Right lobe of liver (tissue), 6 donors: ENCODE data around the gene JMJD8. TPM values are rescaled to one million over a fixed set of nuclear protein-coding genes. Genes with fewer than 3 reads are reported as not detected.

Source experiments
- ATAC-seq, 4 donors: fragments of 200-7000 bp; cut with Tn5 transposase; one replicate each; pipeline ENCODE4 v1.9.1; 2020; ENCODE audit warnings: mild to moderate bottlenecking in 4 of 4, moderate library complexity in 4 of 4
- DNase-seq, 3 donors: peaks; one replicate each; pipeline ENCODE4 v3.0.0-alpha.2; 2020
- H3K27ac ChIP-seq, 3 donors: fragments of 200-600 bp; one replicate each; pipeline ENCODE4 v1.8.0; 2022
- H3K27me3 ChIP-seq, 2 donors: fragments of 200-600 bp; one replicate each; pipeline ENCODE4 v1.8.0; 2022
- H3K36me3 ChIP-seq, 4 donors: fragments of 200-600 bp; sonication (generic) in 1 of 4; one replicate each; pipeline versions ENCODE4 v1.5.1 to v1.8.0; 2017 to 2022; ENCODE audit warnings: control low read depth in 1 of 4
- H3K4me1 ChIP-seq, 4 donors: fragments of 200-600 bp; sonication (generic) in 1 of 4; one replicate each; pipeline versions ENCODE4 v1.5.1 to v1.8.0; 2017 to 2022; ENCODE audit warnings: control low read depth in 1 of 4
- H3K4me3 ChIP-seq, 3 donors: fragments of 200-600 bp; one replicate each; pipeline ENCODE4 v1.8.0; 2022
- H3K9me3 ChIP-seq, 4 donors: fragments of 200-600 bp; sonication (generic) in 1 of 4; one replicate each; pipeline versions ENCODE4 v1.5.1 to v1.8.0; 2017 to 2022; ENCODE audit warnings: control low read depth in 1 of 4
- POLR2A ChIP-seq: fragments of 450-650 bp; IDR thresholded peaks from one replicate; pipeline ENCODE4 v1.6.1; 2017; ENCODE audit warnings: antibody characterized with exemption, mild to moderate bottlenecking
- WGBS: methylation state at CpG from one replicate; pipeline ENCODE4 v1.1.6; 2018; ENCODE audit warnings: low coverage, low lambda C conversion rate; ENCODE audit not compliant: insufficient coverage; ENCODE audit errors: missing lambda C conversion rate; 5-methylcytosine and 5-hydroxymethylcytosine counted together
- intact Hi-C, 2 donors: fragments of 100-400 bp; cut with DNase I; formaldehyde crosslinking; loops; one replicate each; pipeline versions ENCODE4 v1.11.2 to v1.14.1; 2022
- total RNA-seq, 6 experiments: library from RNA; depleted of rRNA in 2 of 6; stranded (reverse); fragments of >200 nt in 2 of 6; fragmentation: NEBNext Ultra II Directional in 3 of 6; extraction: Animal tissue kit (Norgen Biotek cat#: 25700) in 3 of 6; gene quantifications; one replicate each; pipeline versions ENCODE4 v1.1.0 to v1.2.4, GENCODE V29; 2016 to 2023
- TF ChIP-seq, protein P1 (sequence below), 4 donors: fragments of 200-600 bp in 3 of 4; fragments of 450-650 bp in 1 of 4; IDR thresholded peaks; one replicate each; pipeline versions ENCODE4 v1.5.1 to v1.8.0; 2016 to 2022; ENCODE audit warnings: antibody characterized with exemption in 4 of 4, mild to moderate bottlenecking in 2 of 4
- donor health status: DM: no; HTN: yes; CAD: no.
- donor health status: DM: no; HTN: no; CAD: no.
- donor health status: DM: no; HTN: no; CAD: no.
- donor health status: DM: no; HTN: yes; CAD: no.
- donor health status: DM: no; HTN: yes; CAD: no.

JMJD8 gene
- total RNA-seq, 6 experiments from 2014 or later: 26.9 to 68.1 (median 36.9) TPM

DNA sequence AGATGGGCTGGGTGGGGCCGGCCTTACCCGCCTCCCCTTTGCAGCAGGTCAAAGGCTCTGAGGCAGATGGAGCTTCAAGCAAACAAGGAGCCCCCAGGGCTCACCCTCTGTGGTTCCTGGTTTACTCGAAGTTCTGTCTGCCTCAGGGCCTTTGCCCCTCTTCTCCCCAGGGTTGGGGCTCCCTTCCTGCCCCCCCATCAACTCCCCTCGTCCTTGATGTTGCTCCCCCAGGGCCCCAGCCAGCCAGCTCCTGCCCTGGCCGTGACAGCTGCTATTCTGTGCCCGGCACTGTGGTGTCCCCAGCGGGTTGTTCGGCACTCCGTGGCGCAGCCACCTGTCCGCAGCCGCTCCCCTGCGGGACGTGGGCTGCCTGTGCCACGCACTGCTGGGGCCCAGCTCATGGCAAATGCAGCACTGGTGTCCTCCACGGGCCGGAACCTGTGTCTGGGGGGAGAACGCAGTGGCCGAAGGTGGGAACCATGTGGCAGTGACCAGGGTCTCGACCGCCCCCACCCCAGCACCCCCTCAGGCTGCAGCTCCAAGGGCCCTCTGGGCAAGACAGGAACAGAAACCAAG is 26.5 kb upstream of the JMJD8 start:
- Histone ChIP-seq H3K4me1 (peaks cover 0 to 9% (median 0%) of the 10 kb centered on the region in 4 donors), H3K9me3 (no peaks in the 10 kb centered on the region), H3K27me3 (no peaks in the 10 kb centered on the region), H3K4me3 (no peak overlapping the region), H3K27ac (no peak overlapping the region), H3K36me3 (no peaks in the 10 kb centered on the region)
- no peak for TF ChIP-seq POLR2A
- TF ChIP-seq, protein P1, sequence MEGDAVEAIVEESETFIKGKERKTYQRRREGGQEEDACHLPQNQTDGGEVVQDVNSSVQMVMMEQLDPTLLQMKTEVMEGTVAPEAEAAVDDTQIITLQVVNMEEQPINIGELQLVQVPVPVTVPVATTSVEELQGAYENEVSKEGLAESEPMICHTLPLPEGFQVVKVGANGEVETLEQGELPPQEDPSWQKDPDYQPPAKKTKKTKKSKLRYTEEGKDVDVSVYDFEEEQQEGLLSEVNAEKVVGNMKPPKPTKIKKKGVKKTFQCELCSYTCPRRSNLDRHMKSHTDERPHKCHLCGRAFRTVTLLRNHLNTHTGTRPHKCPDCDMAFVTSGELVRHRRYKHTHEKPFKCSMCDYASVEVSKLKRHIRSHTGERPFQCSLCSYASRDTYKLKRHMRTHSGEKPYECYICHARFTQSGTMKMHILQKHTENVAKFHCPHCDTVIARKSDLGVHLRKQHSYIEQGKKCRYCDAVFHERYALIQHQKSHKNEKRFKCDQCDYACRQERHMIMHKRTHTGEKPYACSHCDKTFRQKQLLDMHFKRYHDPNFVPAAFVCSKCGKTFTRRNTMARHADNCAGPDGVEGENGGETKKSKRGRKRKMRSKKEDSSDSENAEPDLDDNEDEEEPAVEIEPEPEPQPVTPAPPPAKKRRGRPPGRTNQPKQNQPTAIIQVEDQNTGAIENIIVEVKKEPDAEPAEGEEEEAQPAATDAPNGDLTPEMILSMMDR (IDR thresholded peaks at IDR 0.05): no peak
- DNase-seq (no peak), ATAC-seq (no peak)
- 20% methylated on average over 1 of the region's 21 CpGs for WGBS
- intact Hi-C loops: loop anchor here (5.0 kb wide), 2 partner anchors 77 to 342 kb away; partner anchors contain the start of genes CHTF18 (in 1 of the 2) and RPUSD1 (in 1 of the 2)

DNA sequence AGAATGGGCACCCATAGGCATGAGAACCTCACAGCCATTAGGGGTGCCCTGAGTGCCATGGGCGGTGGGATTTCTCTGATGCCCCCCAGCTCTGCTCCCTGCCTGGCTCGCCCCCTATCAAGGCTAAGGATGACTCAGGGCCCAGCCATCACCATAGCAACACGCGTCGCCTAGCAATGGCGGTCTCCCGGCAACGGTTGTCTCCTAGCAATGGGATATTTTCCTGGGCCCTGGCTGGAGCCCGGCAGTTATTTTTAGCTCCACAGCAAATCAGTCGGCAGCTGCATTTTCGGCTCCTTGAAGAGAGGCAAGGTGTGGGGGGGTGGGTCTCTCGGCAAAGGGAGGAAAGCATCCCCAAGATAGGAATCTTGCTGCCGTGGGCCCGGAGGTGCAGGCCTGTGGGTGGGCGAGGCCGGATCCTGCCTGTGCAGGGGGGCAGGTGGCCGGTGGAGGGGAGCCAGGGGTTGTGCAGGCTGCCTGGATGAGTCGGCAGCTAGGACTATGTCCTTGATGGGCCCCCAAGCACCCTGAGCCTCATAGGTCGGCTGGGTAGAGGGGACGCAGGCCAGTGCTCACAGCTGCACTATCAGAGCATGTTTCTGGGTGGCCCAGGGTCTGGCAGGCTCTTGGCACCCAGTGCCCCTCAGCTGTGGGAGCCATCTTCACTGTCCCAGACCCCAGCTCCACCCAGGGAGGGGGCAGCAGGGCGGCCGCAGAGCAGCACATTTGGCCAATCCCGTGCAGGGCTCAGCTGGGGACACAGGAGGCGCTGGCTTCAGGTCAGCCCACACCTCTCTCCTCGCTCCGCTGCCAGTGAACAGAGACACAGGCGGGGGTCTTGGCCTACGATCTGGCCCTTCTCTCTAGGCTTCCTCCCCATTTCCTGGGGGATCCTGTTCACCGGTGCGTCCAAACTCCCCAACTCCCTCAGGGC is 25.7 kb upstream of the JMJD8 start:
- TF ChIP-seq POLR2A: no peak
- TF ChIP-seq, protein P1 (IDR thresholded peaks at IDR 0.05): no peak
- Histone ChIP-seq H3K4me3 (no peak overlapping the region), H3K36me3 (no peaks in the 10 kb centered on the region), H3K4me1 (peaks cover 0 to 5% (median 0%) of the 10 kb centered on the region in 4 donors), H3K27ac (no peak overlapping the region), H3K9me3 (no peaks in the 10 kb centered on the region), H3K27me3 (no peaks in the 10 kb centered on the region)
- no peak for ATAC-seq
- 19% methylated on average over 10 of the region's 30 CpGs for WGBS
- DNase-seq: no peak
- intact Hi-C loops: loop anchor here (5.0 kb wide), 3 partner anchors 72 to 342 kb away; partner anchors contain the start of genes CHTF18 (in 1 of the 2) and RPUSD1 (in 1 of the 2)

DNA sequence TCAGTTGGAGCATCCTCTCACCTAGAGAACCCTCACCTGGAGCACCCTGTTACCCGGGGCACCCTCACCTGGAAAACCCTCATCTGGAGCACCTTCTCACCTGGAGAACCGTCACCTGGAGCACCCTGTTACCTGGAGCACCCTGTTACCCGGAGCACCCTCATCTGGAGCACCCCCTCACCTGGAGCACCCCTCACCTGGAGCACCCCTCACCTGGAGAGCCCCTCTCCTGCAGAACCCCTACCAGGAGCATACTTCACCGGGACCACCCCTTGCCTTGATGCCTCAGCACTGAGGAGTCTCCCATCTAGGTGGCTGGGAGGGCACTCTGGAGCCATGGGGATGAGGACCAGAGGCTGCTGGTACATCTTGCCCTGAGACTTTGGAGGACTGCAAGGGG is 24.8 kb upstream of the JMJD8 start:
- DNase-seq: no peak
- WGBS: no CpG with 5 or more reads among the region's 4 CpGs
- H3K36me3 ChIP-seq: no peaks in the 10 kb centered on the region
- no peaks in the 10 kb centered on the region for H3K4me1 ChIP-seq
- no peaks in the 10 kb centered on the region for H3K9me3 ChIP-seq
- no peak for ATAC-seq
- no peak overlapping the region for H3K4me3 ChIP-seq
- H3K27ac ChIP-seq: no peak overlapping the region
- intact Hi-C loops: loop anchor here in 1 of 2 donors (5.0 kb wide), 1 partner anchor 73 kb away; no protein-coding TSS in a partner anchor
- TF ChIP-seq, protein P1 (IDR thresholded peaks at IDR 0.05): no peak
- no peak for TF ChIP-seq POLR2A
- no peaks in the 10 kb centered on the region for H3K27me3 ChIP-seq

DNA sequence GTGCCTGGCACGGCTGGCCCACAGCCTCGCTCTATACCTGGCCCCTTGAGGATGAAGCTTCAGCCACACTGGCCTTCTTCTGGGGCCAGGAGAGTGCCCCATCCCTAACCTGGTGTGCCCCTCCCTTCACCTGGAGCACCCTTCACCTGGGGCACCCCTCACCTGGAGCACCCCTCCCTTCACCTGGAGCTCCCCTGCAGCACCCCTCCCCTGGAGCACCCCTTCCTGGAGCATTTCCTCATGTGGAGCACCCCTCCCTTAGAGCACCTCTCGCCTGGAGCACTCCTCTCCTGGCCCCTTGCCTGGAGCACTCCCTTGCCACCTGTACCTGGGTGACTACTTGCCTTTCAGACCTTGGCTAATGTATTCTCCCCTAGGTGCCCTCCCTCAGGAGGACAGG is 23.9 kb upstream of the JMJD8 start:
- Histone ChIP-seq H3K4me1 (no peaks in the 10 kb centered on the region), H3K9me3 (no peaks in the 10 kb centered on the region), H3K36me3 (no peaks in the 10 kb centered on the region), H3K4me3 (no peak overlapping the region), H3K27ac (no peak overlapping the region), H3K27me3 (no peaks in the 10 kb centered on the region)
- ATAC-seq (no peak), DNase-seq (no peak)
- no peak for TF ChIP-seq POLR2A
- TF ChIP-seq, protein P1 (IDR thresholded peaks at IDR 0.05): no peak
- 38% methylated on average over 2 of the region's 3 CpGs for WGBS
- intact Hi-C loops: loop anchor here in 1 of 2 donors (5.0 kb wide), 1 partner anchor 74 kb away; no protein-coding TSS in a partner anchor
